Stimulated activated CD8-positive, alpha-beta memory T cell treated with anti-CD3 and anti-CD28 coated beads, Interleukin-2, amount 100 ng/mL, for 48 hours (primary cell): Measurements from ENCODE around the gene PRPS1.
A peak's percentile ranks its signal among the peaks of the same experiment; 100 is the strongest.
"Not testable (repeated sequence)": the region's sequence is repeated elsewhere in the genome, so short reads cannot be mapped to it uniquely, and the experiment has no call there.

Source experiments
- DNase-seq, 2 donors: peaks; one replicate each; pipeline ENCODE4 v3.0.0-alpha.2; 2020; ENCODE audit warnings: low read depth in 2 of 2

PRPS1 gene

DNA sequence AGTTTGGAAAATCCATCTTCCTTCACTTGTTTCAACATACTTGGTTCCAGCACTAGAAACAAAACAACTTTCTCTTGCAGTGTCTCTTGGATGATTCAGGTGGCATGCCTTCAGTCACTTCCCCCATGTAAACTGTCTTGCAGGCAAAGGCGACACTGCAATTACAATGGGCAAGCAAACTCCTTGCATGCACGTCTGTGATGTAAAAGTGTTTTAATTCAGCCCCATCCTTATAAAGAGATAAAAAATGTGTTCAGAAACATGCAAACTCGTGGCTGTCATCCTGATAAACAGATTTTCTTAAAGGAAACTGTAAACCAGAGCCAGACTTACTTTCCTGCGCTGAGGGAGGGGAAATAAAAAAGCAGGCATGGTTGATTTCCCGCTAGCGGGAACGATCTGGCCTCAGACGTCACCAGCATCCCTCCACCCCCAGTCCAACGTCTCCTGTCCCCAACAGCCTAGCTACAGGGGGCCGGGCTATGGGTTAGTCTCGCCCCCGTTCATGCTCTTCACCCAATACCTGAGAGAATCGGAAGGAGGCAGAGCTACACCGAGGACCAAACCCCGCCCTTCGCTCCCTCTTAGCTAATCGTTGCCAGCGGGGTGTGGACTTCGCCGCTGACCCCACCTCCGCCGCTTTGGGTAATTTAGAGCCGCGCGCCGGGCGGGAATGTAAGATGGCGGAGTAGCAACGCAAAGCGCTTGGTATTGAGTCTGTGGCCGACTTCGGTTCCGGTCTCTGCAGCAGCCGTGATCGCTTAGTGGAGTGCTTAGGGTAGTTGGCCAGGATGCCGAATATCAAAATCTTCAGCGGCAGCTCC lies at the start of gene PRPS1:
TSS of gene PRPS1 (plus strand) at position 673 of the 824 bp plus-strand sequence. CDS start at position 792, 119 bp downstream.
- DNase-seq: peak; percentile 74 to 83

DNA sequence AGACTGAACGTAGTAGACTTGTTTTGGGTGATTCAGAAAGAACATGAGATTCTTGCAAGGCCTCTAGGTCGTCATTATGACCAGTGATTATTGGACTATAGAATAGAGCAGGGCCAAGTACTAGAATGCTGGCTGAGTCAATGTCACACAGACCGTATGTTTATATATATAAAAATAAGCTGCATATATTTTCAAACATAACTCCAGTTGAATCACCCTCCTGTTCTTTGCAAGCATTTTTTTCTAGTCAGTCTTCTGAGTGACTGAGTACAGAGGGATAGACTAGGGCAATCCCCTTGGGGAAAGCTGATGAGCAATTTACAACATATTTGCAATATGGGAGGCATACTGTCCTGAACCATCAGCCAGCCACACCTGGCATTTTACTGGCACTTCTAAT lies 48.4 kb upstream of the PRPS1 start:
- DNase-seq: no peak

DNA sequence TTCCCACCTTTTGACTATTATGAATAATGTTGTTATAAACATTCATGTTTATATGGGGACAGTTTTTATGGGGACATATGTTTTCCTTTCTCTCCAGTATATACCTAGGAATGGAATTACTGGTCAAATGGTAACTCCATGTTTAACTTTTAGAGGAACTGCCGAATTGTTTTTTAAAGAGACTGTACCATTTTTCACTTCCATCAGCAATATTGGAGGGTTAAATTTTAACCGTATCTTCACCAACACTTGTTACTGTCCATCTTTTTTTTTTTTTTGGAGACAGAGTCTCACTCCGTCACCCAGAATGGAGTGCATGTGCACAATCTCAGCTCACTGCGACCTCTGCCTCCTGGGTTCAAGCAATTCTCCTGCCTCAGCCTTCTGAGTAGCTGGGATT lies 46.4 kb upstream of the PRPS1 start:
- DNase-seq: no peak

DNA sequence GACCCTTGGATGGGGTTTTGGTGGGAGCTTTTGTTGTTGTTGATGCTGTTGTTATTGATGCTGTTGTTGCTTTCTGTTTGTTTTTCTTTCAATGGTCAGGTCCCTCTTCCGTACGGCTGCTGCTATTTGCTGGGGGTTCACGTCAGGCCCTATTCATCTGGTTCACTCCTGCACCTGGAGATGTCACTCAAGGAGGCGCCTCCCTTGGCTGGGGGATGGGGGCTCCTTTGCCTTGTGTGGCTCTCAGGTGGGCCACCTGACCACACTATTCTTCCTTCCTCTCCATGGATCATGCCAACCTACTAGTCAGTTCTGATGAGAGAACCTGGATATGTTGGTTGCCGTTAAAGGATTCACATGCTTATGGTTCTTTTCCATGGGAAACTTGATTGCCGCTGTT lies 39.1 kb upstream of the PRPS1 start:
- no peak for DNase-seq

DNA sequence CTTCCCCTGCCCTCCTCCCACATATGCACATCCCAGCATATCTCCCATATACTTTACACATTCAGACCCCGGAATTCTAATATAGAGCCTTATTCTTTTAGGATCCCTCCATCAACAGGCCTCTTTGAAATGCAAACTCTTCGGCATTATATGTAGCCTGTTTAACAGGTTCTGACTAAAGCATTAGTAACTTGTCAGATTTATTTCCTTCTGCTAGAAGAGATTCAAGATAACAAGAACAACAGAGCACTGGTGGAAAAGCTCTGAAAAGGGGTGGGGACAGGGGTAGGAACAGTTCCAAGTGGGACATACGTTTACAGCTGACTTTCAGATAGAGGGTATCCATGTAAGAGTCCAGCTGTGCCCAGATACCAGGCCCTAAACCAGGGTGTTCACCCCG lies 31.7 kb upstream of the PRPS1 start:
- no peak for DNase-seq

DNA sequence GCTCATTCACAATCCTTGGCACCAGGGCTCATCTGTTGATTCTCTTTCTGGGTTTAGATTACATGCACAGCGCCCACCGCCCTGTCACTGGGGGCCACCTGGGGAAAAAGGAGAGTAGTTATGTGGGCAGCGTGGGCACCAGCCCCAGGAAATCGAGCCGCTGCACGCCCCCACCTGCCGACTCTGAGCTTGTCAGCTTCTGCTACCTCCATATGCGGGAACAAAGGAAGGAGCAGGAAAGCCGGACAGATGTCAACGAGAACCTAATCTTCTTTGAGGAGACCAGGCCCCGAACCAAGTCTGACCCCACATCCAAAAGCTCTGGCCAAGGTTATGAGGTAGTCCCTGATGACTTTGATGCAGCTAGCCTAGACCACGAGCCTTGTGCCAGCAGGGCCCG lies 31.0 kb upstream of the PRPS1 start:
- no peak for DNase-seq

DNA sequence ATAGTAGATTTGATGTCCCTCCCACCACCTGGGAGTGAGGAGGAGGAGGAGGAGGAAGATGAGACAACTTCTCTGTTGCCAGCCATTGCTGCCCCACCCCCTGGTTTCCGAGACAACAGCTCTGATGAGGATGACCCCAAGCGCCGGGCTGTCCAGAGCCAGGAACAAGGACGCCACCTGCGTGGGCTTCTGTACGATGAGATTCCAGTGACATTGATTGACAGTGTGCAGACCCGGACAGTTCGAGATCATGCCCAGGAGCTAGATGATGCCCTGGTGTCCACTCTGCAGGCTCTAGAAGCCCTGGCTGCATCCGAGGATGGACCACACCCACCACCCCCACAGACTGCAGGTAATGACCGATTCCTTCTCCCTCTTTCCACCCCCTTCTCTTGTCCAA lies 30.5 kb upstream of the PRPS1 start:
- DNase-seq: no peak

DNA sequence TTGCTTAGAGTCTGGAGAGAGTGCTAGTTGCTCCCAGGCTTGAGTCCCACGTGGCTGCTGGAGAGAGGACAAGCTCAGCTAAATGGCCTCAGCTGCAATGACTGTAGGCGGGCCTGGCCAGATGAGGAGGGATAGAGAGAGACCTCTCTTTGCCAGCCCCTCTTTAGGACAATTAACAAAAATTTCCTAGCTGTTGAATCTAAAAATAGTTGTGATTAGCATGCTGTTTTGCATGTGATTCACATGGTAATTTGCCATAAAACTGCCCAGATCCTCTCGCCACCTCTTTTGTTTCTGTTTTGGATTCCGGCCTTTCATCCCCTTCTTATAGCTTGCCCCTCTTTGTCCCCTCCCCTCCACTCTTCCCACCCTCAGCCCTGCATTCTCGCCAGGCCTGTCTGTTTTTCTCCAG lies 28.9 kb upstream of the PRPS1 start:
- no peak for DNase-seq

DNA sequence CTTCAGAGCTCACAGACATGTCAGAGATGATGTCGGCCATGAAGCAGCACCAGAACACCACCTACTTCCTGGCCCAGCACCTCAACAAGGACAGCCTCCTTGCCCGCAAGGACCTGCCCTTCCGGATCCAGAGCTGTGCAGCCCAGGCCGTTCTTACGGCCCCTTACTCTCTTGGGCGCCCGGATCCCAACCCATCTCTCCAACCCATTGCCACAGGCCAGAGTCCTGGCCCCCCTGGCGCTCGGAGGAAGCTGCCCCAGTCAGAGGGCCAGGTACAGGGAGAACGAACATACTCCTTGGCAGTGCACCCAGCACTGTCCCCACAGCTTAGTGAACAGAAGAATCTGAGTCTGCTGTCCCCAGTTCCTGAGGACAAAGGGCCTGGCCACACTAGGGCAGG lies 27.9 kb upstream of the PRPS1 start:
- DNase-seq: no peak

DNA sequence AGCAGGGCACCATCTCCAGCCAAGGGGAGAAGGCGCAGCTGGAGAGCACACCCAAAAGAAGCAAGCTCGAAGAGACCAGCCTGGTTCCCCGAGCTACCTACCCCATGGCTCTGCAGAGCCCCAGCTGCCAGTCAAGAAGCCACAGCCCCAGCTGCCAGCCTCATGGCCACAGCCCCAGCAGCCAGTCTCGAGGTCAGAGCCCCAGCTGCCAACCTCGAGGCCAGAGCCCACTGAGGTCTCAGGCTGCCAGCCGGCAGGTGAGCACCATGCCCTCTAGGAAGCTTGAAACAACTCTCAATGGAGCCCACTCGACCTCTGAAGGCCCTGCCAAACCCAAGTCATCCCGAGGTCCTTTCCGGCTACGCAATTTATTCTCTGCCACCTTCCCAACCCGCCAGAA lies 27.0 kb upstream of the PRPS1 start:
- DNase-seq: no peak

DNA sequence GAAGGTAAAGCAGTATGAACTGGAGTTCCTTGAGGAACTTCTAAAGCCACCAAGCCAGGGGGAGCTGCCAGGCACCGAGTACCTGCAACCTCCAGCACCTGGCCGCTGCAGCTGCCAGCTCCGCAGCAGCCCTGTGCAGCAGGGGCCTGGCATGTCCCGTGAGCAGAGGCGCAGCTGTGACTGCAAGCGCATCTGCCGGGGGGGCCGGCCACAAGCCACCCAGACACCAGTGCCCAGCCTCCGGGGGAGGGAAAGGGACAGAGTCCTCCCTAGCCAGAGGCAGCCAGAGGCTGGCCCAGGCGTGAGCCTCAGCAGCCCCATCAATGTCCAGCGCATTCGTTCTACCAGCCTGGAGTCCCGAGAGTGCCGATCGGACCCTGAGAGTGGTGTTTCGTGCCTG lies 26.6 kb upstream of the PRPS1 start:
- no peak for DNase-seq

DNA sequence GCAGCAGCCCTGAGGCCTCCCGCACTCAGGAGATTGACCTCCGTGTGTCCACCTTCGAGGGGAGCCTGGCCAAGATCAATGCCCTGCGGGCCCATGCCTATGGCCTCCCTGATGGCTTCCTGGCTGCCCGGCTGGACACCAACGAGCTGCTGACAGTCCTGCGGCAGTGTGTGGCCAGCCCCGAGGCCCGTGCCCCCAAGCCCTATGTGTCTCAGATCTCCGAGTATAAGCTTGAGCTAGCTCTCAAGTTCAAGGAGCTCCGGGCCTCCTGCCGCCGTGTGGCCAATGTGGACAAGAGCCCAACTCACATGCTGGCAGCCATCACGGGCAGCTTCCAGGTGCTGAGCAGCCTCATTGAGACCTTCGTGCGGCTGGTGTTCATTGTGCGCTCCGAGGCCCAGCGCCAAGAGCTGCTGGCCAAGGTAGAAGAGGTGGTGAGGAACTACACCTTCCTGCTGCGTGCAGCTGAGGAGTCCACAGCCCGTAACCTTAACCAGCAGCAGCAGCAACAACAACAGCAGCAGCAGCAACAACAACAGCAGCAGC lies 25.5 kb upstream of the PRPS1 start:
- no peak for DNase-seq

DNA sequence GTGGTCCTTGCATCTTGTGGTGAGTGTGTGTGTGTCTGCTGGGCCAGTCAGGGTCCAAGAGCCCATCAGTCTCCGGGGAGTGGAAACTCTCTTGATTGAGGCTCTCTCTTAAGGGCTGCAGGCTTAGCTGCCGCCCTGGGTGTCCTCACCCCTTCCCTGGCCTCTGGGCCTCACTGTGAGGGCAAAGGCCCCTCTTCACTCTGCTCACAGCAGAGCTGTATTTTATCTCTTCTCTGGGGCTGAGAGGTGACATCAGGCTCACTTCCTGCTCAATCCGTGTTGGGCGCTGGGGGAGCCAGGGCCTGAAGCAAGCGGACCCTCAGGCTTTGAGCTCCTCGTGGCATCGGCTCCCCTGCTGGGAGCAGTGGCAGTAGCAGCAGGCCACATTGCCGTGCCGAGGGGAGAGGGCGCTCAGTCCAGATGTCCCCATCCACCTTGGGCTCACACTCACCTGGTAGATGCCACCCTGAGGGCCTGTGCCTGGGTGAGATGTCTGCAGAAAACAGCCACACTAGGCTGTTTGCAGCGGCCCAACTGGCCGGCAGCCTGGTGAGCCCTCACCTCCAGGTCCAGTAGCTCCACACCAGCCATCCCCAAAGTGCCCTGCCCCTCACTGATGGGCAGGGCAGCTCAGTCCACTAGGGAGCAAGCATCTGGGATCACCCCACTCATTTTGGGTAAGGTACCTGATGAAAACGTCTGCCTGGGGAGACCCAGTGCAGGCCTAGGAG lies 24.7 kb upstream of the PRPS1 start:
- no peak for DNase-seq

DNA sequence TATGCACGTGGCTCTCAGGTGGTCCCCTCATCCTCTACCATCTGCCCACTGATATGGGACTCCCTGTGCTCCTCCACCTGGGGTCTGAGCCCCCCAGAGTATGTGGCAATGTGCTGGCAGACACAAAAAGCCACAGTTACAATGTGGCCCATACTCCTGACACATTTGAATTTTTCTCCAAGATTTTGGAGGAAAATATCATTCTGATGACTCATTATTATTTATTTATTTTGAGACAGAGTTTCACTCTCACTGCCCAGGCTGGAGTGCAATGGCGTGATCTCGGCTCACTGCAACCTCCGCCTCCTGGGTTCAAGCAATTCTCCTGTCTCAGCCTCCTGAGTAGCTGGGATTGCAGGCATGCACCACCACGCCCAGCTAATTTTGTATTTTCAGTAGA lies 19.2 kb upstream of the PRPS1 start:
- not testable (repeated sequence) for DNase-seq

DNA sequence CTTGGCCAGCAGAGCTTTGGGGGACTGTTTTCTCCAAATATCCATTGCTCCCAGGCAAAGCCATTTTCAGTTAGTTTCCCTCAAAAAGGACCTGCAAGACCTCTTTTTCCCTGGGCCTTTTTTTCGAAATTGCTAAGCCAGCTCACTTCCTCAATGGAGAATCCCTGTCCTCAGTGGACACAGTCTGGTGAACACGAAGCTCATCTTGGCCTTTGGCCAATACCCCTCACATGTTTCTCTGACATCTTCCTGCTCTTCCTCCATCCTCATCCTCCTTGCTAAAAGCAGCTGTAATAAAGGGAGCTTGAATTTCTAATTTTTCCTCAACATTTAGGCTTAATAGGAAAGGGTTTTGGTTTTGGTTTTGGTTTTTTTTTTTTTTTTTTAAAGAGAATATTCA lies 17.6 kb upstream of the PRPS1 start:
- no peak for DNase-seq

DNA sequence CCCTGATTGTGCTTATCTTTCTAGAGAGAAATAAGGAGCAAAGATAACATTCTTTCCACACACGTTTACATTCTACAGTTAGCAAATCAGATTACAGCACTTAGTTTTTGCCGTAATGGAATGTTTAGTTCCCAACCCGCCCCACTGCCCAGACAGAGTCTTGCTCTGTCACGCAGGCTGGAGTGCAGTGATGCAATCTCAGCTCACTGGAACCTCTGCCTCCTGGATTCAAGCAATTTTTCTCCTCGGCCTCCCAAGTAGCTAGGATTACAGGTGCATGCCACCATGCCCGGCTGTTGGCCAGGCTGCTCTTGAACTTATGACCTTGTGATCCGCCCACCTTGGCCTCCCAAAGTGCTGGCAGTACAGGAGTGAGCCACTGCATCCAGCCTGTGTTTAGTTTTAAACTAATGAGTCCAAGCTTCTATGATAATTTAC lies 8.4 kb upstream of the PRPS1 start:
- no peak for DNase-seq

DNA sequence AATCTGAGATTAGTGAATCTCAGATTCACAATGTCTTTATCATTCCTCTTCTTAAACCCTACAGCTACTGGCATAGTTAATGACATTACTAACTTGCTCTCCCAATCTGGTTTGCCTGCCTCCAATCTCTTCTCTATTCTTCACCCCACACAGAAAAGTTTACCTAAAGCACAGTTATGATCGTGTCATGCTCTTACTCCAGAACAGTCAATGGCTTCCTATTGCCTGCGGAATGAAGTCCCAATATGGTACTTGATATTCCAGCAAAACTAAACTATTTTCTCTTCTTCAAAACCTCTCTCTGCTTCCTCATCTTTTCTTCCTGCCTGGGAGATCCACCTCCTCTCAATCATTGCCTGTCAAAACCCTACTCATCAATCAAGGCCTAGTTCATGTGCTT lies 3.4 kb upstream of the PRPS1 start:
- no peak for DNase-seq

DNA sequence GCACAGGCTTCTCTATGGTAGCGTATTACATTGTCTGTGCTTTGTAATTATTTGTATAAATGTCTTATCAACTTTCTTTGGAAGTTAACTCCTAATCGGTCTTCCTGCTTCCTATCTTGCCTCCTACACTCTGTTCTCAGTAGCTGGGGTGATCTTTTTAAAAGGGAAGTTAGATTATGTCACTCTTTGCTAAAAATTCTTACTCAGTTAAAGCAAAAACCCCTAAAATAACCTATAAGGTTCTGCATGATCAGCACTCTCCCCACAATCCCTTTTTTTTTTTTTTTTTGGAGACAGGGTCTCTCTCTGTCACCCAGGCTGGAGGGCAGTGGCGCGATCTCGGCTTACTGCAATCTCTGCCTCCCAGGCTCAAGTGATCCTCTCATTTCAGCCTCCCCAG lies 2.6 kb upstream of the PRPS1 start:
- DNase-seq: no peak

DNA sequence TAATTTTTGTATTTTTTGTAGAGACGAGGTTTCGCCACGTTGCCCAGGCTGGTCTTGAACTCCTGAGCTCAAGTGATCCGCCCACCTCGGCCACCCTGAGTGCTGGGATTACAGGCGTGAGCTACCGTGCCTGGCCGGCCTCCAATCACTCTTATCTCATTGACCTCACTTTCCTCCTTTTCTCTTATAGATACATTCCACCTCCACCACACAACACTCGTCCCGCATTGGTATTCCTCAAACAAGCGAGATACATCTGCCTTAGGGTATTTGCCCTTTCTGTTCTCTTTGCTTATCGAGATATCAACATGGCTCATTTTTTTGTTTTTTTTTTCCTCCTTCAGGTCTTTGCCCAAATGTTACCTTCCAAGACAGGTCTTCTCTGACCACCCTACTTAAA lies 1.8 kb upstream of the PRPS1 start:
- DNase-seq: no peak

DNA sequence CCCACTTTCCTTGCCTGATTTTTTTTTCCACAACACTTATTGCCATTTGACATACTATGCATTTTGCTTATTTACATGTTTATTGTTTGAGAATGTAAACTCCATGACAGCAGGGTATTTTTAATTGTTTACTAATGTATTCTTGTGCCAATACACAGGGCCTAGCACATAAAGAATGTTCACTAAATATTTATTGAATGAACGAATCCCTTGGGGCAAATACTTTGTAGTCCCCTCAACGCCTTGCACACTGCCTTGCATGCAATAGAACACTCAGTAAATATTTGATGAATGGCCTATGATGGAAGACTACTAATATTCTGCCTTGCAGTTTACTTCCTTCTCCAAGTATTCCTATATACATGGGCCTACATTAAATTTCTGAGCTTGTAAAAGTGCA lies 1.4 kb upstream of the PRPS1 start:
- no peak for DNase-seq

DNA sequence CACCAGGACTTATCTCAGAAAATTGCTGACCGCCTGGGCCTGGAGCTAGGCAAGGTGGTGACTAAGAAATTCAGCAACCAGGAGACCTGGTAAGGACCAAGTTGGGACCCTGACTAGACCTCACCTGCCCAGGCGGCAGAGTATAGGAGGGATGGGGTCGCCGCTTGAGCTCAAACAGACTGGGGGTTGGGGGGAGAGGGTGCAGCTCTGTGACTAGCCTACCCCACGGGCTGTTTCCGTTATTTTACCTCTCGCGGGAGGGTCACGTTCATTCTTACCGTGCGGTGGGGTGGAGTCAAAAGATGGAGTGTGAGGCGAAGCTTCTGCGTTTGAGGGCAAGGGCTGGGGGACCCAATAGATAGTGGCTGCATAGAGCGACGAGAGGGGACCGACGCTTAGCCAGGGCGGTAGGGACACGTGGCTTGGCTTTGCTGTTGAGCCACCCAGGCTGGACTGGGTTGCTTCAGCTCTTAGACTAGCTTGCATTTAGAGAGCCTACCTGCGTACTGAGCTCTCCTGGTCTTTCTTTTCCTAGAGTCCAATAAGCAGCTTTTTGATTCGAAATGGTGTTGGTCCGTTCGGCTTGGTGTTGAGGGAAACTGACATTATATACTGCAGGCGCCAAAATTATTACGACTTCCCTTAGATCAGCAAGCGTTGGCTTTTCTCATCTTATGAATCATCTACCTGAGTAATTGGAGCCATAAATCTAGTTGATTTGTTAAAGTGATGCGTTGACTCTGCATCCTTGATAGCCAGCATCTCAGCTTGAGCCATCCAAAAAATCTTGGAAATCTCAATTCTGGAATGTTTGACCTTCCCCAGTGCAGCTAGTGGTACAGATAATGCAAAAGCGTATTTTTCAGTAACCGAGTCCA lies 591 bp downstream of the PRPS1 start:
- peak; percentile 14 to 21 for DNase-seq

DNA sequence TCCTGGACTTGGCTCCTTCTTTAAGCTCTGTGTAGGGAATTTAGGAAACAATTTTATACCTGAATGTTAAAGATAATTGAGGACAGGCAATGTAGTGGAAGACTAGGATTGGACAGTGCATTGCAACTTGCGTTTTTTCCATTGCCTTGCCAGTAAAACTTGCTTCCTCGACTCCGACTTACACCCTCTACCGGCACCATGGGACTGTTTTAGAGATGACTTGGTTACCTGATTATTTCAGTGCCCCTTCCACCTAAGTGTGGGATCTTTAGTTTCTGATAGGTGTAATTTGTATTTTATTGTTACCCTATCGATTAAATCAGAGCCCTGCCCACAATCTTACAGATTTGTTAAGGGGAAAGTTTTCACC lies 1.2 kb downstream of the PRPS1 start:
- no peak for DNase-seq
